Activated T-cell treated with anti-CD3 and anti-CD28 coated beads, Interleukin-2, amount 50 U/mL, for 1 hour (primary cell): ENCODE results near the gene CFC1B.
"Not testable (repeated sequence)": the region's sequence is repeated elsewhere in the genome, so short reads cannot be mapped to it uniquely, and the experiment has no call there.

Source experiments
- DNase-seq: peaks from one replicate; pipeline ENCODE4 v3.0.0-alpha.2; 2020

Gene CFC1B

GRCh38 chr2:130520992-130521391, at the start of gene CFC1B:
Gene CFC1B, plus strand, starts transcription at chr2:130521222. Its CDS starts 263 bp downstream, at chr2:130521485.
- DNase-seq: not testable (repeated sequence)

DNA sequence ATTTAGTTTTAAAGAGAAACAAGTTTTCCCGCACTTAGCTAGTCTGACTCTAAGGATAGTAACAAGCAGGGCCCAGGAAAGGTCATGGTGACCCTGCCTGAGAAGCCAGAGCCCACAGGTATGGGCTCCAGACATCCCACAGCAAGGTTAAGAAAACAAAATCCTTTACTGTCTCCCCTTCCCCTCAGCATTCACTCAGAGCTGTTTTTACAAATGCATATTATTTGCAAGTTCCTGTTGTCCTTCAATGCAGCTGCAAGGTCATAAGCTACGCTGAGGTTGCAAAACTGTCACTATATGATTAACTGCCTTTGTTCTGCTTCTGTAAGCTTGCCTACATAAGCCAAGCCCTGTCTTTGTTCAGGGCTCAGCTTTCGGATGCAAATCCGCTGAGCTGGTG, 29.9 kb upstream of the CFC1B start:
- DNase-seq: not testable (repeated sequence)

GRCh38 chr2:130509228-130509627, 11.8 kb upstream of the CFC1B start, which contains the start of gene POTEI:
Gene POTEI, minus strand, starts transcription at chr2:130509328. Its CDS starts 93 bp downstream, at chr2:130509235.
- not testable (repeated sequence) for DNase-seq

DNA sequence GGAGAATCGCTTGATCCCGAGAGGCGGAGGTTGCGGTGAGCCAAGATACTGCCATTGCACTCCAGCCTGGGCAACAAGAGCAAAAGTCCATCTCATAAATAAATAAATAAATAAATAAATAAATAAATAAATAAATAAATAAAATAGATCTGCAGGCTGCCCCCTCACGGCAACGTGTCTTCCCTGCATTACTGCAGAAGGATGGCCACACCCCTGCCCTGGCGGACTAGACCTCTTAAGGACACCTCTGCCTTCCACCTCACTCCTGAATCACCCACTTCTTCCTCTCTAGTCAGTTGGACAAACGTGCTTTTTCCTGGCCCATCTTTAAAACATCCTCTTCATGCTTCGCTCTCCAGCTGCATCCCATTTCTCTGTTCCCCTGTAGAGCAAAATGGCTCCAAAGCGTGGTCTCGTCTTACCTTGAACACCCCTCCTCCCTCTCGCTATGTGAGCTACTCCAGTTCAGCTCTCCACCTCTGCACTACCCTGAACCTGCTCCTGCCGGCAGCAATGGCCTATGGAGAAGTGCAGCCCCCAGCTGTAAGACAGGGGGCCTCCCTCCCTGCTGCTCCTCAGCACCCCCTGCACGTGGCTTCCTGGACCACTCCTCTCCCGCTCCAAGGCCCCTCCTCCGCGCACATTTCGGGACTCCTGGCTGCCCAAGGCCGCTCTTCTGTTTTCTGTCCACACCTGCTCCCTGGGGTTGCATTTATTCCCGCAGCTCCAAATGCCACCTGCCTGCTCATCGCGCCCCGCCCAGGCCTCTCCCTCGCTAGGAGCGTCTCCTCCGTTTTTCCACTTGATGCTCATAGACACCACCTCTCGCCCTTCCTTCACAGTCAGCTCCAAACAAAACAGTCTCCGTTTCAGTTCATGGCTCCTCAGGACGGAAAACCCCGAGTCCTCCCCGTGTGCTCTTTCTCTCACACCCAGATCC, 9.9 kb upstream of the CFC1B start:
- DNase-seq: not testable (repeated sequence)

GRCh38 chr2:130511747-130512451, 9.1 kb upstream of the CFC1B start:
- not testable (repeated sequence) for DNase-seq

GRCh38 chr2:130518516-130519106, 2.4 kb upstream of the CFC1B start:
- not testable (repeated sequence) for DNase-seq

DNA sequence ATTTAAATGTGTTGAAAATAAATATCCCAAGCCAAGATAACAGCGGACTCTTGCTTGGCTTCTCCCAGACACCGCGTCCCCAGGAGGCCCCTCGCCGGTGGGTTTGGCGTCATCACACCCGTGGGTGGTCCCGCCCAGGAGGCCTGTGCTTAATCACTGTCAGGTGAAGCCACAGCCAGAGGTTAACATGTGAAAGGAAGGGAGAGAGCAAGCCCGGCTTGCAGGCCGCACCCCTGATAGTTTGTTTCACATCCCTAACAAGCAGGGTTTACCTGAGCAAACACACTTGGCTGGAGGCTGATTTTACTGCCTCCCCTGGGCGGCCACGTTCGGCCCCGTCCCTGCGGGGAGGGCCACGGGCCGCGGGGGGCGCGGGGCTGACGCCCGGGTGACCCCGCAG, 1.4 kb downstream of the CFC1B start:
- DNase-seq: not testable (repeated sequence)

- DNase-seq: not testable (repeated sequence)
These were observed 6.4 kb downstream of the CFC1B start for GRCh38 chr2:130527365-130527967.

DNA sequence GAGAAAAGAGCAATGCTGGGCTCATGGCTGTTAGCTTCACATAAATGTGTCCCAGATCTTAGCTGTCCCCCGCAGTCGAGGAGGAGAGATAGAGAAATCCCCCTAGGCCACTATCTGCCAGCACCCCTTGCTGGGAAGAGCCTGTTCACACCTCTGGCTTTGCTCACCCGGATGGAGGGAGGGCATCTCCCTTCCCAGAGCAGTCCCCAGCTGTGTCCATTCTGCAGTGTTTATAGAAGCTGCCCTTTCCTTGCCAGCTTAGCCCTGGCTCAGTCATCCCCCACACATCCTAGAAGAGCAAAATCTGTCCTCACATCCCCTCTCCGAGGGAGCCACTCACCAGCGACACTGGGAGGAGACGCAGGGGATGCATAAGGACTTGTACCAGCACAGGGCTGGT, 8.5 kb downstream of the CFC1B start:
- DNase-seq: not testable (repeated sequence)

DNA sequence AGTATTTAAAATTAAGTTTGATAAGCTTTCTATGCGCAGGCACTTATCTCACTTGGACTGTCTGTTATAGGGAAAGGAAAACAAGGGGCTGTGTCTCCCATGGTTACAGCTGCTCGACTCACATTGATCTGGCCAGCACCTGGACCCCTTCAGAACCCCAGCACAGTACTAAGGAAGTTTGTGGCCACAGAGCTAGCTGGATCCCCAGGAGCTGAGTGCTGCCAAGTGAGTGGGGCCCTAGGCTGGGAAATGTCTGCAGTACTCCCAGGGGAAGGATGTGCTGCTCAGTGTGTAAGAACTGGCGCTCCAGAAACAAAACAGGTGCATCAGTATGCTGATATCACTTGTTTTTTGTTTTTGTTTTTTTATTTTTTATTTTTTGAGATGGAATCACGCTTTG, 9.2 kb downstream of the CFC1B start:
- DNase-seq: not testable (repeated sequence)

GRCh38 chr2:130531225-130531624, 10.2 kb downstream of the CFC1B start:
- DNase-seq: not testable (repeated sequence)

DNA sequence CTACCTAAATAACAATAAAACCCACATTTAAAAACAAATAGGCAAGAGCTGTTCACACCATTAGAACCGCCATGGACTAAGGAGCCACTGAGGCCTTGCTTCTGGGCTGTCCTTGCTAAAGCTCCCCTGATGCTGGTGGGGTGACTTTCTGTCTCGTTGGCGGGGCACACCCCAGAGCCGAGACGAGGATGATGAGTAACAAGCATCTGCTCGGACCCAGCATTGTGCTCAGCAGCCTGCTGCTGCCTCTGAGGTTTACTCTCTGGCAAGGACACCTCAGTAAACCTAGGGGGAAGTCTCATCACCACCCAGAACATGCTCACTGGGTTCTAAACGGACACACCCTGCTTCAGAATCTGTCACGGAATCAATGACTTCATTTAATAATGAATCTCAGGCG, 10.7 kb downstream of the CFC1B start:
- not testable (repeated sequence) for DNase-seq

- DNase-seq: not testable (repeated sequence)
These were observed 15.6 kb downstream of the CFC1B start for GRCh38 chr2:130536654-130537053.

DNA sequence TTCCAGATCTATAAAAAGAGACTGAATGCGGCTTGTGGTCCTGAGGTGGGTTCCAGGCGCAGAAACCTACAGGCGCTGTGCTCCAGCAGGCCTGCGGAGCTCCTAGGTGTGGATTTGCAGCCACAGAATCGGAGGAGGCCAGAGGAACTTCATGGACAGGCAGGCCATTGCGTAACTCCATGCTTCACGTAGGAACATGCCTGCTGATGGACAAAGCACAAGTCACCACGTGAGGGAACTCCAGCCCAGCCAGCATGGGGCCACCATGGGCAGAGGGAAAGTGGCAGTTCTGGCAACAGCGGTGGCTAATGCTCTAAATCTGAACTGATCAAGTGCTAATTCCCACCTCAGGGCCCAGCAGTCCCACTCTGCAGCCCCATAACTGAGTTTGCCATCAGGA, 17.2 kb downstream of the CFC1B start:
- not testable (repeated sequence) for DNase-seq

DNA sequence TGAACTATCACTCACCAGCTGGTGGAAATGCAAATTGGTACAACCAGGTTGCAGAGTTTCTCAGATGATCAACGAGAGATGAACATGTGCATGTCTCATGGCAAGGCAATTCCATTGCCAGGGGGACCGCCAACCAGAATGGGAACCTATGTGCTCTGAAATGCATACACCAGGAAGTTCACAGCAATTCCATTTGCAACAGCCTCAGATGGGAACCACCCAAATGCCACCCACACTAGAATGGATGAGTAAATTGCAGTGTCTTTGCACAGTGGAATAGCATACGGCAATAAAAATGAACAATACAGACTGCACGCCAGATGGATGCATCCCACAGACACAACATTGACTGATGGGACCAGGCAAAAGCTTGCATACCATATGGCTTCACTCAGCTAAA, 21.8 kb downstream of the CFC1B start:
- not testable (repeated sequence) for DNase-seq

GRCh38 chr2:130543785-130544528, 22.9 kb downstream of the CFC1B start:
- DNase-seq: not testable (repeated sequence)

DNA sequence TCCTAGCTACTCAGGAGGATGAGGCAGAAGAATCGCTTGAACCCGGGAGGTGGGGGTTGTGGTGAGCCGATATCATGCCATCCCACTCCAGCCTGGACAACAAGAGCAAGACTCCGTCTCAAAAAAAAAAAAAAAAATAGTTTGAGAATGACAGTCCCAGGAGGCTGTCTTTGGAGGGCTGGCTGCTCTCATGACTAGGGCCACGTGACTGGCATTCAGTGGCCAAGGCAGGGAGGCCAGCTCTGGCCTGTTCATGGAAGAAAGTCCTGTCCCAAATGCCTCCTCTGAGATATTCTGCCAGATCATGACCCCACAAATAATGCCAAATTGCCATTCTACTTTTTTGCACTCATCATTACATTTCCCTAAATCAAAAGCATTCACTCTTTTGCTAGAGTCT, 24.0 kb downstream of the CFC1B start:
- DNase-seq: not testable (repeated sequence)

DNA sequence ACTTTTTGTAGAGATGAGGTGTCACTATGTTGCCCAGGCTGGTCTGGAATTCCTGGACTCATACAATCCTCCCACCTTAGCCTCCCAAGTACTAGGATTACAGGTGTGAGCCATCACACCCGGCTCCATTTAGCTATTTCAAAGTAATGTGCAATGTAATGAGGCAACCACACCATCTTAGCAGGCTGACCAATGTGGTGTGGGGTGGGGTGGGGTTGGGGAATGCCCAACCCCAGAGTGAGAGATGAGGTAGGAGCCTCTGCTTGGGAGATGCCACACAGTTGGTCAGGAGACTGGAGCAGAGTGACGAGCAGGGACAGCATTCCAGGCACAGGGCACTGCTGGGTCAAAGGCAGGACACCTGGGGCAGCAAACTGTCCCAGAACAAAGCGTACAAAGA, 27.4 kb downstream of the CFC1B start:
- not testable (repeated sequence) for DNase-seq

DNA sequence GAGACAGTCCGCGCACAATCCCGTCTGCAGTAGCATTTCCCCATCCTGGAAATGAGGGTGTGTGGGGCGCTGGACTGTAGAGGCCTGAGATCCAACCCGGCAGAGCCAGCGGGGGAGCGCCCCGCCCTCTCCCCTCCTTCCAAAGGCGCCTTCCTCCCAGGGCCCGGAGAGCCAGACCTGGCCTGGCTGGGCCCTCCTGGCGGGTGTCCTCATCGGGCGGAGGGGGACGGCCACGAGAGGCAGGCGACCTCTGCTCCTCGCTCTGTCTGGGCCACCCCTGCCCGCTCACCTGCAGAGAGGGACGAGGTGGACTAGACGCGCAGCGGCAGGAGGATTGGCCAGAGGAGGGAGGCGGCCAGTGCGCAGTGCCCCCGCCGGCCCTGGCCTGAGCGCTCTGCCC, 28.5 kb downstream of the CFC1B start:
- not testable (repeated sequence) for DNase-seq

DNA sequence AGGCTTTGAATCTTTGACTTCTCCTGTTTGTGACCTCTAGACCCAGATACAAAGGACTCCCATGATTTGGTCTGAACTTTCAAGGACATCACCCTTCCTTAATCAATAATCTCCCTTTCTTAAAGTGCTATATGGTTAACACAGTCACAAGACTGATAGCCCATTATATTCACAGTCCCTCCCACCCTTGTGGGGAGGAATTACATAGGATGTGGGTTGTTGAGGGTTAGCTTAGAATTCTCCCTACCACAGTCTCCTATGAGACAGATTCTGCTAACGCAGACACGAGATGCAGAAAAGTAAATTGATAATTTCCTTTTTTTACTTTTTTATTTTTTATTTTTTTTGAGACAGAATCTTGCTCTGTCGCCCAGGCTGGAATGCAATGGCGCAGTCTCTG, 33.2 kb downstream of the CFC1B start:
- not testable (repeated sequence) for DNase-seq

DNA sequence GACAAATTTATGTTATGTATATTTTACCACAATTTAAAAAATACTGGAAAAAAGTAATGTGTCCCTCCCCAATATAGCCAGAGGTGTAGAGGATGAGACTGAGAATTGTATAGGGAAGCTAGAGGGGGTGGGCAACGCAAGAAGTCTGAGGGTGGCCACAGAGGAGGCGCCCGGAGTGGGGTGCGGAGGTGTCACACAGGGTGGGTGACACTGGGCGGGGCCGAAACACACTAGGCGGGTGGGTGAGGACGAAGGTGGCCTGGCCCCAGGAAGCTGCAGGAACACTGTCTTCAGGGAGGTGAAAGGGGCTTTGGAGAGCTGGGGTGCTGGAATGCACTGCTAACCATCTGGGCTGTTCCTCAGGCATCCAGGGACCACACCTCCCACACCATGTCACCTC, 35.4 kb downstream of the CFC1B start:
- not testable (repeated sequence) for DNase-seq

DNA sequence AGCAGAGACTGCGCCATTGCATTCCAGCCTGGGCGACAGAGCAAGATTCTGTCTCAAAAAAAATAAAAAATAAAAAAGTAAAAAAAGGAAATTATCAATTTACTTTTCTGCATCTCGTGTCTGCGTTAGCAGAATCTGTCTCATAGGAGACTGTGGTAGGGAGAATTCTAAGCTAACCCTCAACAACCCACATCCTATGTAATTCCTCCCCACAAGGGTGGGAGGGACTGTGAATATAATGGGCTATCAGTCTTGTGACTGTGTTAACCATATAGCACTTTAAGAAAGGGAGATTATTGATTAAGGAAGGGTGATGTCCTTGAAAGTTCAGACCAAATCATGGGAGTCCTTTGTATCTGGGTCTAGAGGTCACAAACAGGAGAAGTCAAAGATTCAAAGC, 45.1 kb downstream of the CFC1B start:
- DNase-seq: not testable (repeated sequence)
